Parathyroid adenoma (tissue), 2 donors: ENCODE data around the gene VPS37C.

Experiments used
- H2AFZ ChIP-seq: fragments of 300-600 bp; sonication (generic); one replicate; pipeline ENCODE4 v1.7.0; 2017; ENCODE audit warnings: antibody characterized with exemption, mild to moderate bottlenecking
- H3K27ac ChIP-seq: fragments of 300-600 bp; sonication (generic); one replicate; pipeline ENCODE4 v1.7.0; 2017
- H3K27me3 ChIP-seq: fragments of 300-600 bp; sonication (generic); one replicate; pipeline ENCODE4 v1.7.0; 2017; ENCODE audit warnings: low read length; ENCODE audit not compliant: control insufficient read depth, insufficient read depth
- H3K36me3 ChIP-seq: fragments of 300-600 bp; sonication (generic); one replicate; pipeline ENCODE4 v1.7.0; 2017; ENCODE audit warnings: low read length; ENCODE audit not compliant: control insufficient read depth, insufficient read depth
- H3K4me1 ChIP-seq: fragments of 300-600 bp; sonication (generic); one replicate; pipeline ENCODE4 v1.7.0; 2017; ENCODE audit warnings: control low read depth
- H3K4me2 ChIP-seq: fragments of 300-600 bp; sonication (generic); one replicate; pipeline ENCODE4 v1.7.0; 2017; ENCODE audit warnings: low read length
- H3K4me3 ChIP-seq: fragments of 300-600 bp; sonication (generic); one replicate; pipeline ENCODE4 v1.7.0; 2017; ENCODE audit warnings: low read depth, low read length
- H3K79me2 ChIP-seq: fragments of 300-600 bp; sonication (generic); one replicate; pipeline ENCODE4 v1.7.0; 2017; ENCODE audit warnings: control low read depth
- H3K9ac ChIP-seq: fragments of 300-600 bp; sonication (generic); one replicate; pipeline ENCODE4 v1.7.0; 2017; ENCODE audit warnings: mild to moderate bottlenecking
- H3K9me3 ChIP-seq: fragments of 300-600 bp; sonication (generic); one replicate; pipeline ENCODE4 v1.7.0; 2017; ENCODE audit warnings: low read length; ENCODE audit not compliant: control insufficient read depth
- TF ChIP-seq, protein P1 (sequence below): fragments of 300-600 bp; sonication (generic); IDR thresholded peaks from one replicate; pipeline ENCODE4 v1.7.0; 2017; ENCODE audit warnings: antibody characterized with exemption, mild to moderate bottlenecking
- donor health status: primary hyperparathyroidism.

VPS37C gene

DNA sequence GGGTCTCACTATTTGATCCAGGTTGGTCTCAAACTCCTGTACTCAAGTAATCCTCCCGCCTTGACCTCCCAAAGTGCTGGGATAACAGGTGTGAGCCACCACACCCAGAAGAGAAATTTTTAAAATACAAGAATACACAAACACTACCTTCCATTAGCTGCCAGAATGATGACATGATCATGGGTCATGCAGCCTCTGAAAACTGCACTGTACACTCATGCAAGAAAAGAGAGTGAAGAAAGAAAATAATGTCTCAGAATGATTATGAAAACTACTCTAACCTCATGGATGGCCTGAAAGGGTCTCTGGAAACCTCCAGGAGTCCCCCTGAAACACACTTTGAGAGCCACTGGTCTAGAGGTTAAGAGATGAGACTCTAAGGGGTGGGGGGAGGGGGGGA lies 18.8 kb downstream of the VPS37C start:
- Histone ChIP-seq H2AFZ (no peak overlapping the region), H3K36me3 (no peaks in the 10 kb centered on the region), H3K4me2 (no peak overlapping the region), H3K4me1 (peaks cover 12% of the 10 kb centered on the region), H3K4me3 (no peak overlapping the region), H3K27ac (no peak overlapping the region), H3K9ac (no peak overlapping the region), H3K79me2 (peaks cover 15% of the 10 kb centered on the region), H3K9me3 (no peaks in the 10 kb centered on the region), H3K27me3 (no peaks in the 10 kb centered on the region)
- TF ChIP-seq, protein P1, sequence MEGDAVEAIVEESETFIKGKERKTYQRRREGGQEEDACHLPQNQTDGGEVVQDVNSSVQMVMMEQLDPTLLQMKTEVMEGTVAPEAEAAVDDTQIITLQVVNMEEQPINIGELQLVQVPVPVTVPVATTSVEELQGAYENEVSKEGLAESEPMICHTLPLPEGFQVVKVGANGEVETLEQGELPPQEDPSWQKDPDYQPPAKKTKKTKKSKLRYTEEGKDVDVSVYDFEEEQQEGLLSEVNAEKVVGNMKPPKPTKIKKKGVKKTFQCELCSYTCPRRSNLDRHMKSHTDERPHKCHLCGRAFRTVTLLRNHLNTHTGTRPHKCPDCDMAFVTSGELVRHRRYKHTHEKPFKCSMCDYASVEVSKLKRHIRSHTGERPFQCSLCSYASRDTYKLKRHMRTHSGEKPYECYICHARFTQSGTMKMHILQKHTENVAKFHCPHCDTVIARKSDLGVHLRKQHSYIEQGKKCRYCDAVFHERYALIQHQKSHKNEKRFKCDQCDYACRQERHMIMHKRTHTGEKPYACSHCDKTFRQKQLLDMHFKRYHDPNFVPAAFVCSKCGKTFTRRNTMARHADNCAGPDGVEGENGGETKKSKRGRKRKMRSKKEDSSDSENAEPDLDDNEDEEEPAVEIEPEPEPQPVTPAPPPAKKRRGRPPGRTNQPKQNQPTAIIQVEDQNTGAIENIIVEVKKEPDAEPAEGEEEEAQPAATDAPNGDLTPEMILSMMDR: no peak

DNA sequence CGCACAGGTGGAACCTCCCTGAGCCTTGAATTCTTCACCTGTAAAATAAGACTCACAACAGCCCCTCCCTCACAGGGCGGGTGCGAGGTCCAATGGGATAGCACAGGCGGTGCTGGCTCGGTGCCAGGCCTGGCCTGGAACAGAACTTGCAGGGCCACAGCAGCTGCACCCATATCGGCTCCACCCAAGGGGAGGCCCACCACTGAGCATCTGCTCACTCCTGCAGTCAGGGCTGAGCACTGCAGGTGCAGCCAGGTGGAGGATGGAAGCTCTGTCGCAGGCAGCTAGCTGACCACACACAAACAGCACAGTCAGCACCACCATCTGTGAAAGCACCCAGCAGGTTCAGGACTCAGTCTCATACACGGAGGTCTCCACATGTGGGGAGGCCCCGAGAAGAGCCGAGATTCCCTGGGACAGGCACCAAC lies 19.6 kb downstream of the VPS37C start:
- TF ChIP-seq, protein P1: no peak
- H3K4me3 ChIP-seq: no peak overlapping the region
- H3K4me1 ChIP-seq: peaks cover 6% of the 10 kb centered on the region
- H3K36me3 ChIP-seq: no peaks in the 10 kb centered on the region
- H3K27ac ChIP-seq: no peak overlapping the region
- no peaks in the 10 kb centered on the region for H3K9me3 ChIP-seq
- H3K27me3 ChIP-seq: no peaks in the 10 kb centered on the region
- no peak overlapping the region for H3K9ac ChIP-seq
- H2AFZ ChIP-seq: no peak overlapping the region
- H3K79me2 ChIP-seq: peaks cover 15% of the 10 kb centered on the region
- H3K4me2 ChIP-seq: no peak overlapping the region

DNA sequence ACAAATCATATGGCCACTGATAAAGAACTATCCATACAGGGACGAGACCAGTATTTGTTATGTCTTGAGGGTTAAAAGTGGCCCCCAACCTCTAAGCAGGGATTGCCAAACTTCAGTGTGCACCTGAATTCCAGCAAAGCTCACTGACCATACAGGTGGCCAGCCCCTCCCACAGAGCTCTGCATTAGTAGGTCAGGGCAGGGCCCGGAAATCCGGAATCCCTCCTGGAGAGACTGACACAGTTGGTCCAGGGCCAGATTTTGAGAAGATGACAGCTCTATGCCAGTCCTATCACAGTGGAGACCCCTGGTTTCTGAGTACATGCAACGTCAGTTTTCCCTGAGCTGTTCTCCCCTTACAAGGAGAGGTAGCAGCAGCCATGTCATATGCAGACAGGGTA lies 20.8 kb downstream of the VPS37C start:
- Histone ChIP-seq H3K4me2 (no peak overlapping the region), H2AFZ (no peak overlapping the region), H3K9me3 (no peaks in the 10 kb centered on the region), H3K27me3 (no peaks in the 10 kb centered on the region), H3K27ac (no peak overlapping the region), H3K4me1 (peaks cover 5% of the 10 kb centered on the region), H3K9ac (no peak overlapping the region), H3K36me3 (no peaks in the 10 kb centered on the region), H3K79me2 (peaks cover 12% of the 10 kb centered on the region), H3K4me3 (no peak overlapping the region)
- TF ChIP-seq, protein P1: no peak

DNA sequence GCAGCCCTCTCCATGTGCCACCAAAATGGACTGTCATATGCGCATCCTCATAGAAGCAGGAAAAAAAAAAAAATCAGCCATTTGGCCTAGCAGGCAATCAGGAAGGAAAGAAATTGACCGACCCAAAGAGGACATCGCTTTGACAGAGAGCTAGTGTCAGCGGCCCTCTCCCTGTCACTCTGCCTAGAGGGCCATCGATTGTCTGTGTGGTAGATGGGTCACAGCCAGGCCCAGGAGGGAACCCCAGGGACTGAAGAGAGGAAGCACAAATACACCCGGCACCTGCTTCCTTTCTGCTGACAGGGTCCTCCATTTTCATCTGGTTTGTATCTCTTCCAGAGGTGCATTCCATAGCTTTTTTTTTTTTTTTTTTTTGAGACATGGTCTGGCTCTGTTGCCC lies 21.8 kb downstream of the VPS37C start:
- no peak overlapping the region for H3K9ac ChIP-seq
- no peaks in the 10 kb centered on the region for H3K36me3 ChIP-seq
- no peak overlapping the region for H3K4me3 ChIP-seq
- TF ChIP-seq, protein P1: no peak
- H3K9me3 ChIP-seq: no peaks in the 10 kb centered on the region
- peaks cover 5% of the 10 kb centered on the region for H3K4me1 ChIP-seq
- H3K27ac ChIP-seq: no peak overlapping the region
- H3K79me2 ChIP-seq: peaks cover 4% of the 10 kb centered on the region
- H3K4me2 ChIP-seq: no peak overlapping the region
- H3K27me3 ChIP-seq: no peaks in the 10 kb centered on the region
- no peak overlapping the region for H2AFZ ChIP-seq

DNA sequence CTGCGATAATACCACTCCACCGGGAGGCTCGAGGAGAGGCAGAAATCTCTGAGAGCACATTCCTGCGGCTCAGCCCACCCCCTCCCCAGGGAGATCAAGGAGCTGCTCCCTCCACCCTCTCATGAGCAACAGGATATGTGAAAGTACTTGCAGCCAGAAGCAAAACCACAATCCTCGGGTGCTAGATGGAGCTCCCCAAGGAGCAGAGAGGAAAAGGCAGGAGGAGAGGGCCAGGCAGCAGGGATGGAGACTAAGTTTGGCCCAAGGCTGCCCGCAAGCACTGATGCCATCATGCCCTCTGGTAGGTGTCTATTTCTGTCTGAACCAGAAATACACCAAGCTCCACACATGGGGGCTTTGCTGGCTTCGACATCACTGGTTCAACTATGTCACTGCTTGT lies 22.3 kb downstream of the VPS37C start:
- no peaks in the 10 kb centered on the region for H3K27me3 ChIP-seq
- H3K9me3 ChIP-seq: no peaks in the 10 kb centered on the region
- TF ChIP-seq, protein P1: no peak
- no peak overlapping the region for H3K4me2 ChIP-seq
- H2AFZ ChIP-seq: no peak overlapping the region
- H3K9ac ChIP-seq: no peak overlapping the region
- peaks cover 3% of the 10 kb centered on the region for H3K79me2 ChIP-seq
- H3K36me3 ChIP-seq: no peaks in the 10 kb centered on the region
- H3K4me3 ChIP-seq: no peak overlapping the region
- H3K4me1 ChIP-seq: peaks cover 5% of the 10 kb centered on the region
- no peak overlapping the region for H3K27ac ChIP-seq
